ENCODE data around the gene MAPT. TPM values are rescaled to one million over a fixed set of nuclear protein-coding genes. Genes with fewer than 3 reads are reported as not detected.

MAPT gene
- total and polyA plus RNA-seq, 2 of the 13 experiments (the other 11 are each of a cell fraction or from before 2014, with no cell fraction given) = 2.1 to 2.8 TPM

GRCh38 chr17:45894022-45894784, at the start of gene MAPT (continued):
- peak; percentile 72; the same call in 1 of the 2 replicates for TF ChIP-seq PATZ1 (CRISPR knock-in tag; IDR thresholded peaks at IDR 0.05)
- no peak for TF ChIP-seq IRX3 (CRISPR knock-in tag; IDR thresholded peaks at IDR 0.05; ENCODE audit: borderline replicate concordance, low read depth)
- no peak for TF ChIP-seq ZUFSP (CRISPR knock-in tag; IDR thresholded peaks at IDR 0.05; ENCODE audit: borderline replicate concordance)
- peak; percentile 39; the same call in 1 of the 2 replicates for TF ChIP-seq ZNF136 (CRISPR knock-in tag; IDR thresholded peaks at IDR 0.05; ENCODE audit: low read depth)
- no peak for TF ChIP-seq KDM6A (CRISPR knock-in tag; IDR thresholded peaks at IDR 0.05; ENCODE audit: low read depth)
- 0 out of 2 replicates have a peak, but pooled peaks have one; percentile 33 for TF ChIP-seq KDM4B (CRISPR knock-in tag; IDR thresholded peaks at IDR 0.05)
- peak; percentile 60 for TF ChIP-seq NRL (CRISPR knock-in tag; IDR thresholded peaks at IDR 0.05; ENCODE audit: borderline replicate concordance)
- no peak for TF ChIP-seq ZFP36L1 (CRISPR knock-in tag; IDR thresholded peaks at IDR 0.05)
- 0 out of 2 replicates have a peak, but pooled peaks have one; percentile 62 for TF ChIP-seq LBX2 (CRISPR knock-in tag; IDR thresholded peaks at IDR 0.05; ENCODE audit: borderline replicate concordance)
- no peak for TF ChIP-seq ATF6 (CRISPR knock-in tag; conservative IDR thresholded peaks at IDR 0.05)
- TF ChIP-seq GRHL1 (CRISPR knock-in tag; conservative IDR thresholded peaks at IDR 0.05) = no peak
- TF ChIP-seq ZFP91 (CRISPR knock-in tag; IDR thresholded peaks at IDR 0.05; ENCODE audit: borderline replicate concordance) = peak; percentile 44; the same call in 1 of the 2 replicates
- TF ChIP-seq EEA1 (CRISPR knock-in tag; IDR thresholded peaks at IDR 0.05; ENCODE audit: borderline replicate concordance) = peak; percentile 77; the same call in 1 of the 2 replicates
- no peak for TF ChIP-seq HNRNPUL1 (IDR thresholded peaks at IDR 0.05; ENCODE audit: low read depth, low read length)
- peak; percentile 81 for TF ChIP-seq ZFY (CRISPR knock-in tag; IDR thresholded peaks at IDR 0.05)

Data from HepG2 (cell line).